ENCODE data around the gene SMG6. TPM values are rescaled to one million over a fixed set of nuclear protein-coding genes. Genes with fewer than 3 reads are reported as not detected.
A peak's percentile ranks its signal among the peaks of the same experiment; 100 is the strongest.

Gene SMG6
- total RNA-seq, 1 experiment from 2014 or later = 25.6 TPM

DNA sequence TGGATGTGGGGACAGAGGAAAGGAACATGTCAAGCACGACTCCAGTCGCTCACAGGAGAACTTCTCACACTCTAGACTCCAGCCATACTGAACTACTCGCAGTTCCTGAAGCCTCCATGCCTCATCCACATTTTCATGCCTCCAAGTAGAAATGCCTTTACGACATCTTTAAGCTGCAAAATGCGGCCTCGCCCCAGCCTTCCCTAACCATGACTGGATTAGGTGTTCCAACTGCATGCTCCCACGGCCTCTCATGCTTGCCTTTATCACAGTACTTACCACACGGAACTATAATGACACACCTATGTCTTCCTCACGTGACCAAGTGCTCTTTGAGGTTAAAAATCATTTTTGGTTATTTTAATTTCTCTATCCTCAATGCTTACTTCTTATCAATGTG is 23.9 kb downstream of the SMG6 start (continued):
- TF ChIP-seq, protein P1, sequence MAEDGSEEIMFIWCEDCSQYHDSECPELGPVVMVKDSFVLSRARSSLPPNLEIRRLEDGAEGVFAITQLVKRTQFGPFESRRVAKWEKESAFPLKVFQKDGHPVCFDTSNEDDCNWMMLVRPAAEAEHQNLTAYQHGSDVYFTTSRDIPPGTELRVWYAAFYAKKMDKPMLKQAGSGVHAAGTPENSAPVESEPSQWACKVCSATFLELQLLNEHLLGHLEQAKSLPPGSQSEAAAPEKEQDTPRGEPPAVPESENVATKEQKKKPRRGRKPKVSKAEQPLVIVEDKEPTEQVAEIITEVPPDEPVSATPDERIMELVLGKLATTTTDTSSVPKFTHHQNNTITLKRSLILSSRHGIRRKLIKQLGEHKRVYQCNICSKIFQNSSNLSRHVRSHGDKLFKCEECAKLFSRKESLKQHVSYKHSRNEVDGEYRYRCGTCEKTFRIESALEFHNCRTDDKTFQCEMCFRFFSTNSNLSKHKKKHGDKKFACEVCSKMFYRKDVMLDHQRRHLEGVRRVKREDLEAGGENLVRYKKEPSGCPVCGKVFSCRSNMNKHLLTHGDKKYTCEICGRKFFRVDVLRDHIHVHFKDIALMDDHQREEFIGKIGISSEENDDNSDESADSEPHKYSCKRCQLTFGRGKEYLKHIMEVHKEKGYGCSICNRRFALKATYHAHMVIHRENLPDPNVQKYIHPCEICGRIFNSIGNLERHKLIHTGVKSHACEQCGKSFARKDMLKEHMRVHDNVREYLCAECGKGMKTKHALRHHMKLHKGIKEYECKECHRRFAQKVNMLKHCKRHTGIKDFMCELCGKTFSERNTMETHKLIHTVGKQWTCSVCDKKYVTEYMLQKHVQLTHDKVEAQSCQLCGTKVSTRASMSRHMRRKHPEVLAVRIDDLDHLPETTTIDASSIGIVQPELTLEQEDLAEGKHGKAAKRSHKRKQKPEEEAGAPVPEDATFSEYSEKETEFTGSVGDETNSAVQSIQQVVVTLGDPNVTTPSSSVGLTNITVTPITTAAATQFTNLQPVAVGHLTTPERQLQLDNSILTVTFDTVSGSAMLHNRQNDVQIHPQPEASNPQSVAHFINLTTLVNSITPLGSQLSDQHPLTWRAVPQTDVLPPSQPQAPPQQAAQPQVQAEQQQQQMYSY (CRISPR knock-in tag; IDR thresholded peaks at IDR 0.05) = no peak
- TF ChIP-seq ZNF396 (CRISPR knock-in tag; IDR thresholded peaks at IDR 0.05; ENCODE audit: borderline replicate concordance) = no peak

DNA sequence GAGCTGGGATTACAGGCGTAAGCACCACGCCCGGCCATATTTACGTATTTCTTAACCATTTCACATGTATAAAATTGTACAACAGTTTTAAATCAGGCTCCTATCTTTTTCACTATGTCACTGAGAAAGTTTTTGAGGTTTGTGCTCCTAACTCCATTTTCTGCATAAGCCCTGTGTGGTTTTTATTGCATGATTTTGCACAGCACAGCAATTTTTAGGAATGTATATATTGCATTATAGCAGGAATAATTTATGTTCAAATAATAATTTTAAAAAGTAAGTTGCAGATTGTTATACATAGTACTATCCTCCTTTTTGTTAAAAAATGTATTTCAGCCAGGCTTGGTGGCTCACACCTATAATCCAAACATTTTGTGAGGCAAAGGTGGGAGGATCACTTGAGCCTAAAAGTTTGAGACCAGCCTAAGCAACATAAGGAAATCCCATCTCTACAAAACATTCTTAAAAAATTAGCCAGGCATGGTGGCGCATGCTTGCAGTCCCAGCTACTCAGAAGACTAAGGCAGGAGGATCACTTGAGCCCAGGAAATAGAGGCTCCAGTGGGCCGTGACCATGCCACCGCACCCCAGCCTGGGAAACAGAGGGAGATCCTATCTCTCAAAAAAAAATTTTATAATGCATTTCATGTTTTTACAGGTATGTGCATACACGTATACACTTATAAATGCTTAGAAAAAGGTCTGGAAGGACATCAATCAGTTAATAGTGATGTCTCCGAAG is 26.0 kb downstream of the SMG6 start:
- ATAC-seq (no peak), DNase-seq (ENCODE audit: low spot score) (no peak)
- H3K4me1 Mint-ChIP-seq = no peaks in the 10 kb centered on the region
- H3K27me3 Mint-ChIP-seq (ENCODE audit: low read depth) = no peaks in the 10 kb centered on the region
- H3K36me3 Mint-ChIP-seq = peaks cover 35% of the 10 kb centered on the region
- ChIA-PET CTCF (interaction anchor here (0.7 to 1.1 kb wide), 4 partner anchors 105 to 219 kb away, joined by 3 read pairs; no protein-coding TSS in a partner anchor), POLR2A (interaction anchor here (0.6 kb wide), 1 partner anchor 96 kb away, joined by 3 read pairs; no protein-coding TSS in a partner anchor)
- H3K4me3 Mint-ChIP-seq = no peak overlapping the region
- no peaks in the 10 kb centered on the region for H3K9me3 Mint-ChIP-seq
- TF ChIP-seq, protein P2, sequence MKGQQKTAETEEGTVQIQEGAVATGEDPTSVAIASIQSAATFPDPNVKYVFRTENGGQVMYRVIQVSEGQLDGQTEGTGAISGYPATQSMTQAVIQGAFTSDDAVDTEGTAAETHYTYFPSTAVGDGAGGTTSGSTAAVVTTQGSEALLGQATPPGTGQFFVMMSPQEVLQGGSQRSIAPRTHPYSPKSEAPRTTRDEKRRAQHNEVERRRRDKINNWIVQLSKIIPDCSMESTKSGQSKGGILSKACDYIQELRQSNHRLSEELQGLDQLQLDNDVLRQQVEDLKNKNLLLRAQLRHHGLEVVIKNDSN (CRISPR knock-in tag; IDR thresholded peaks at IDR 0.05) = no peak
- TF ChIP-seq KAT7 (CRISPR knock-in tag; IDR thresholded peaks at IDR 0.05; ENCODE audit: borderline replicate concordance) (no peak), GTF2I (CRISPR knock-in tag; conservative IDR thresholded peaks at IDR 0.05) (no peak), JUN (CRISPR knock-in tag; IDR thresholded peaks at IDR 0.05) (no peak), PRRX2 (CRISPR knock-in tag; IDR thresholded peaks at IDR 0.05) (no peak), ZNF423 (CRISPR knock-in tag; IDR thresholded peaks at IDR 0.05) (no peak), JAZF1 (CRISPR knock-in tag; IDR thresholded peaks at IDR 0.05) (no peak), MXD4 (CRISPR knock-in tag; IDR thresholded peaks at IDR 0.05; ENCODE audit: borderline replicate concordance) (no peak)
- TF ChIP-seq, protein P3, sequence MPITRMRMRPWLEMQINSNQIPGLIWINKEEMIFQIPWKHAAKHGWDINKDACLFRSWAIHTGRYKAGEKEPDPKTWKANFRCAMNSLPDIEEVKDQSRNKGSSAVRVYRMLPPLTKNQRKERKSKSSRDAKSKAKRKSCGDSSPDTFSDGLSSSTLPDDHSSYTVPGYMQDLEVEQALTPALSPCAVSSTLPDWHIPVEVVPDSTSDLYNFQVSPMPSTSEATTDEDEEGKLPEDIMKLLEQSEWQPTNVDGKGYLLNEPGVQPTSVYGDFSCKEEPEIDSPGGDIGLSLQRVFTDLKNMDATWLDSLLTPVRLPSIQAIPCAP (CRISPR knock-in tag; IDR thresholded peaks at IDR 0.05) = no peak
- TF ChIP-seq, protein P4, sequence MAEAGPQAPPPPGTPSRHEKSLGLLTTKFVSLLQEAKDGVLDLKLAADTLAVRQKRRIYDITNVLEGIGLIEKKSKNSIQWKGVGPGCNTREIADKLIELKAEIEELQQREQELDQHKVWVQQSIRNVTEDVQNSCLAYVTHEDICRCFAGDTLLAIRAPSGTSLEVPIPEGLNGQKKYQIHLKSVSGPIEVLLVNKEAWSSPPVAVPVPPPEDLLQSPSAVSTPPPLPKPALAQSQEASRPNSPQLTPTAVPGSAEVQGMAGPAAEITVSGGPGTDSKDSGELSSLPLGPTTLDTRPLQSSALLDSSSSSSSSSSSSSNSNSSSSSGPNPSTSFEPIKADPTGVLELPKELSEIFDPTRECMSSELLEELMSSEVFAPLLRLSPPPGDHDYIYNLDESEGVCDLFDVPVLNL (CRISPR knock-in tag; IDR thresholded peaks at IDR 0.05; ENCODE audit: borderline replicate concordance, low read depth) = no peak
- no peak overlapping the region for H3K27ac Mint-ChIP-seq

DNA sequence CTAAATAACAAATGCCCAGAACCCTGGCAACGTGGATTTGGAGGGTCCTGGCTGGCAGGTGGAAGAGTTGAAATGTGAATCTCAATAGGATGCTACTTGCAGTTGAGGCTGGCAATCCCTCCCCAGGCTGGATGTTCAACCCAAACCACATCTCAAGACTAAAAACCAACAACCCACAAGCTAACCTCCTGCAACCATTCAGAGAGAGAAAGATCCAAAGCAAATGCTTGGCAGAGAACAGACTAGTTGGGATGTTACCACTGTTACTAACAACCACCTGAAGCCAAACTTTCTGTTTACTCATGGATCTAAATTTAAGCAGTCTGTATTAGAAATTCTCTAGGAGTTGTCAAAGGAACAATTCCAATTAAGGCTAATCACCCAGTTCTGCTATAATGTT is 27.9 kb downstream of the SMG6 start:
- peak overlapping the region; percentile 41; the same call in 1 of the 2 replicates for H3K27ac Mint-ChIP-seq
- no peak overlapping the region for H3K4me3 Mint-ChIP-seq
- H3K9me3 Mint-ChIP-seq = no peaks in the 10 kb centered on the region
- no peaks in the 10 kb centered on the region for H3K4me1 Mint-ChIP-seq
- H3K27me3 Mint-ChIP-seq (ENCODE audit: low read depth) = no peaks in the 10 kb centered on the region
- H3K36me3 Mint-ChIP-seq = peaks cover 24% of the 10 kb centered on the region
- ChIA-PET CTCF (interaction anchor here (0.8 kb wide), 1 partner anchor 91 kb away, joined by 3 read pairs; no protein-coding TSS in a partner anchor), POLR2A (no interaction called here)
- ATAC-seq = no peak
- no peak for DNase-seq (ENCODE audit: low spot score)
- TF ChIP-seq FOXJ3 (CRISPR knock-in tag; IDR thresholded peaks at IDR 0.05; ENCODE audit: borderline replicate concordance) (no peak), PRRX2 (CRISPR knock-in tag; IDR thresholded peaks at IDR 0.05) (no peak), IRF2 (CRISPR knock-in tag; IDR thresholded peaks at IDR 0.05; ENCODE audit: borderline replicate concordance, low read depth) (no peak), SMAD3 (CRISPR knock-in tag; IDR thresholded peaks at IDR 0.05; ENCODE audit: borderline replicate concordance) (no peak), CBFB (CRISPR knock-in tag; IDR thresholded peaks at IDR 0.05; ENCODE audit: low read depth) (no peak), HMGA2 (CRISPR knock-in tag; IDR thresholded peaks at IDR 0.05) (no peak)
- TF ChIP-seq, protein P5, sequence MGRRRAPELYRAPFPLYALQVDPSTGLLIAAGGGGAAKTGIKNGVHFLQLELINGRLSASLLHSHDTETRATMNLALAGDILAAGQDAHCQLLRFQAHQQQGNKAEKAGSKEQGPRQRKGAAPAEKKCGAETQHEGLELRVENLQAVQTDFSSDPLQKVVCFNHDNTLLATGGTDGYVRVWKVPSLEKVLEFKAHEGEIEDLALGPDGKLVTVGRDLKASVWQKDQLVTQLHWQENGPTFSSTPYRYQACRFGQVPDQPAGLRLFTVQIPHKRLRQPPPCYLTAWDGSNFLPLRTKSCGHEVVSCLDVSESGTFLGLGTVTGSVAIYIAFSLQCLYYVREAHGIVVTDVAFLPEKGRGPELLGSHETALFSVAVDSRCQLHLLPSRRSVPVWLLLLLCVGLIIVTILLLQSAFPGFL (CRISPR knock-in tag; IDR thresholded peaks at IDR 0.05; ENCODE audit: borderline replicate concordance) = no peak
- TF ChIP-seq, protein P6, sequence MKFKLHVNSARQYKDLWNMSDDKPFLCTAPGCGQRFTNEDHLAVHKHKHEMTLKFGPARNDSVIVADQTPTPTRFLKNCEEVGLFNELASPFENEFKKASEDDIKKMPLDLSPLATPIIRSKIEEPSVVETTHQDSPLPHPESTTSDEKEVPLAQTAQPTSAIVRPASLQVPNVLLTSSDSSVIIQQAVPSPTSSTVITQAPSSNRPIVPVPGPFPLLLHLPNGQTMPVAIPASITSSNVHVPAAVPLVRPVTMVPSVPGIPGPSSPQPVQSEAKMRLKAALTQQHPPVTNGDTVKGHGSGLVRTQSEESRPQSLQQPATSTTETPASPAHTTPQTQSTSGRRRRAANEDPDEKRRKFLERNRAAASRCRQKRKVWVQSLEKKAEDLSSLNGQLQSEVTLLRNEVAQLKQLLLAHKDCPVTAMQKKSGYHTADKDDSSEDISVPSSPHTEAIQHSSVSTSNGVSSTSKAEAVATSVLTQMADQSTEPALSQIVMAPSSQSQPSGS (CRISPR knock-in tag; IDR thresholded peaks at IDR 0.05; ENCODE audit: borderline replicate concordance, low read depth) = no peak
- TF ChIP-seq, protein P7, sequence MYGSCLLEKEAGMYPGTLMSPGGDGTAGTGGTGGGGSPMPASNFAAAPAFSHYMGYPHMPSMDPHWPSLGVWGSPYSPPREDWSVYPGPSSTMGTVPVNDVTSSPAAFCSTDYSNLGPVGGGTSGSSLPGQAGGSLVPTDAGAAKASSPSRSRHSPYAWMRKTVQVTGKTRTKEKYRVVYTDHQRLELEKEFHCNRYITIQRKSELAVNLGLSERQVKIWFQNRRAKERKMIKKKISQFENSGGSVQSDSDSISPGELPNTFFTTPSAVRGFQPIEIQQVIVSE (CRISPR knock-in tag; IDR thresholded peaks at IDR 0.05; ENCODE audit: borderline replicate concordance) = no peak
- TF ChIP-seq, protein P8, sequence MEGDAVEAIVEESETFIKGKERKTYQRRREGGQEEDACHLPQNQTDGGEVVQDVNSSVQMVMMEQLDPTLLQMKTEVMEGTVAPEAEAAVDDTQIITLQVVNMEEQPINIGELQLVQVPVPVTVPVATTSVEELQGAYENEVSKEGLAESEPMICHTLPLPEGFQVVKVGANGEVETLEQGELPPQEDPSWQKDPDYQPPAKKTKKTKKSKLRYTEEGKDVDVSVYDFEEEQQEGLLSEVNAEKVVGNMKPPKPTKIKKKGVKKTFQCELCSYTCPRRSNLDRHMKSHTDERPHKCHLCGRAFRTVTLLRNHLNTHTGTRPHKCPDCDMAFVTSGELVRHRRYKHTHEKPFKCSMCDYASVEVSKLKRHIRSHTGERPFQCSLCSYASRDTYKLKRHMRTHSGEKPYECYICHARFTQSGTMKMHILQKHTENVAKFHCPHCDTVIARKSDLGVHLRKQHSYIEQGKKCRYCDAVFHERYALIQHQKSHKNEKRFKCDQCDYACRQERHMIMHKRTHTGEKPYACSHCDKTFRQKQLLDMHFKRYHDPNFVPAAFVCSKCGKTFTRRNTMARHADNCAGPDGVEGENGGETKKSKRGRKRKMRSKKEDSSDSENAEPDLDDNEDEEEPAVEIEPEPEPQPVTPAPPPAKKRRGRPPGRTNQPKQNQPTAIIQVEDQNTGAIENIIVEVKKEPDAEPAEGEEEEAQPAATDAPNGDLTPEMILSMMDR (IDR thresholded peaks at IDR 0.05) = no peak

Measured in WTC11 (cell line).